H1 (cell line): ENCODE data around the gene LRCH1. TPM values are rescaled to one million over a fixed set of nuclear protein-coding genes. Genes with fewer than 3 reads are reported as not detected.

Source experiments
- CTCF ChIA-PET: fragments of 300-600 bp; sonication (Branson Sonifier 250); formaldehyde crosslinking; loops from one replicate; lab custom pipeline; 2021; ENCODE audit not compliant: partially characterized antibody; lab: Charles Lee
- POLR2A ChIA-PET: fragments of 300-600 bp; sonication (Branson Sonifier 250); formaldehyde crosslinking; loops from one replicate; lab custom pipeline; 2021; ENCODE audit warnings: inconsistent platforms; ENCODE audit not compliant: partially characterized antibody; lab: Charles Lee
- DNase-seq, 2 experiments: peaks; one replicate each; pipeline versions ENCODE4 v3.0.0 to v3.0.0-alpha.2; 2010 to 2022; ENCODE audit warnings: low spot score in 2 of 2, low read depth in 1 of 2, mixed read lengths in 1 of 2
- FAIRE-seq: peaks from 2 replicates; lab custom pipeline; 2011; peaks lifted over from hg19 to GRCh38; lab: Jason Lieb, UNC
- H2AFZ ChIP-seq: 2 replicates; pipeline ENCODE4 v1.8.1; 2012; ENCODE audit warnings: low read length, inconsistent platforms
- H2AK5ac ChIP-seq: 2 replicates; pipeline ENCODE4 v1.6.1; 2013; ENCODE audit warnings: low read depth, low read length
- H2BK120ac ChIP-seq: replicated peaks from 2 replicates; pipeline ENCODE3; 2013; ENCODE audit warnings: low read depth, low read length, inconsistent platforms
- H2BK12ac ChIP-seq: 2 replicates; pipeline ENCODE4 v1.6.1; 2013; ENCODE audit warnings: low read depth, low read length
- H2BK15ac ChIP-seq: 2 replicates; pipeline ENCODE4 v1.6.1; 2013; ENCODE audit warnings: low read length
- H2BK20ac ChIP-seq: 2 replicates; pipeline ENCODE4 v1.6.1; 2013; ENCODE audit warnings: low read length
- H2BK5ac ChIP-seq: 2 replicates; pipeline ENCODE4 v1.6.1; 2013; ENCODE audit warnings: low read depth, low read length
- H3K14ac ChIP-seq: 2 replicates; pipeline ENCODE4 v1.6.1; 2013; ENCODE audit warnings: inconsistent platforms; ENCODE audit not compliant: insufficient read length
- H3K18ac ChIP-seq: 2 replicates; pipeline ENCODE4 v1.6.1; 2013; ENCODE audit warnings: low read length; ENCODE audit errors: extremely low read depth
- H3K23ac ChIP-seq: 2 replicates; pipeline ENCODE4 v1.6.1; 2013; ENCODE audit warnings: inconsistent platforms; ENCODE audit not compliant: insufficient read length
- H3K23me2 ChIP-seq: 2 replicates; pipeline ENCODE4 v1.6.1; 2013; ENCODE audit warnings: low read depth, low read length
- H3K27ac ChIP-seq: 2 replicates; pipeline ENCODE4 v1.6.1; 2011; ENCODE audit warnings: low read depth, low read length, inconsistent platforms
- H3K27me3 ChIP-seq, 4 experiments: replicated peaks in 1 of 4; 1 replicate in 1 of 4; 2 replicates in 3 of 4; pipeline versions ENCODE4 v1.6.1 to v1.8.1; 2011 to 2013; ENCODE audit warnings: low read length in 3 of 4, mild to moderate bottlenecking in 3 of 4, inconsistent platforms in 2 of 4, mixed read lengths in 2 of 4, moderate library complexity in 1 of 4; ENCODE audit not compliant: control insufficient read depth in 3 of 4, insufficient read depth in 3 of 4; ENCODE audit errors: extremely low read depth in 1 of 4
- H3K36me3 ChIP-seq, 4 experiments: 2 replicates each; pipeline versions ENCODE4 v1.6.1 to v1.8.1; 2011 to 2013; ENCODE audit warnings: mild to moderate bottlenecking in 4 of 4, low read length in 3 of 4, moderate library complexity in 2 of 4, control low read depth in 1 of 4, inconsistent platforms in 1 of 4; ENCODE audit not compliant: insufficient read depth in 4 of 4, control insufficient read depth in 2 of 4
- H3K4ac ChIP-seq: replicated peaks from 2 replicates; pipeline ENCODE3; 2013; ENCODE audit warnings: low read length, low read depth, mixed read lengths, inconsistent platforms; ENCODE audit not compliant: insufficient read length
- H3K4me1 ChIP-seq, 4 experiments: replicated peaks in 1 of 4; 1 replicate in 1 of 4; 2 replicates in 3 of 4; pipeline versions ENCODE4 v1.6.1 to v1.8.1; 2011 to 2013; ENCODE audit warnings: low read length in 3 of 4, inconsistent platforms in 2 of 4, mixed read lengths in 1 of 4; ENCODE audit not compliant: insufficient read depth in 4 of 4, control insufficient read depth in 3 of 4
- H3K4me2 ChIP-seq, 2 experiments: 2 replicates each; pipeline versions ENCODE4 v1.6.1 to v1.8.1; 2011 to 2013; ENCODE audit warnings: low read depth in 2 of 2, low read length in 2 of 2, control low read depth in 1 of 2, inconsistent platforms in 1 of 2, mild to moderate bottlenecking in 1 of 2; ENCODE audit not compliant: insufficient read depth in 1 of 2
- H3K4me3 ChIP-seq, 4 experiments: fragments of 200-600, 300-600 bp in 1 of 4; sonication (generic), shearing (Covaris generic), sonication (Bioruptor Twin) in 1 of 4; 2 replicates each; pipeline versions ENCODE4 v1.5.1 to v1.8.1; 2011 to 2016; ENCODE audit warnings: low read length in 4 of 4, low read depth in 3 of 4, control low read depth in 2 of 4, inconsistent platforms in 2 of 4, mild to moderate bottlenecking in 2 of 4, mixed read lengths in 1 of 4, moderate library complexity in 1 of 4; ENCODE audit not compliant: insufficient read depth in 2 of 4; ENCODE audit errors: extremely low read depth in 1 of 4
- H3K56ac ChIP-seq: replicated peaks from 2 replicates; pipeline ENCODE3; 2013; ENCODE audit warnings: low read depth, mild to moderate bottlenecking, mixed read lengths, low read length, inconsistent platforms; ENCODE audit not compliant: insufficient read length
- H3K79me1 ChIP-seq: 2 replicates; pipeline ENCODE4 v1.6.1; 2013; ENCODE audit warnings: low read depth, low read length, control low read depth
- H3K79me2 ChIP-seq, 2 experiments: 2 replicates each; pipeline versions ENCODE4 v1.6.1 to v1.8.1; 2012 to 2013; ENCODE audit warnings: low read length in 2 of 2, mild to moderate bottlenecking in 2 of 2, inconsistent platforms in 1 of 2; ENCODE audit not compliant: insufficient read depth in 2 of 2, control insufficient read depth in 1 of 2
- H3K9ac ChIP-seq, 4 experiments: replicated peaks in 1 of 4; 1 replicate in 1 of 4; 2 replicates in 3 of 4; pipeline versions ENCODE4 v1.6.1 to v1.8.1; 2011 to 2013; ENCODE audit warnings: low read depth in 3 of 4, low read length in 3 of 4, control low read depth in 2 of 4, mild to moderate bottlenecking in 2 of 4, moderate library complexity in 2 of 4, inconsistent platforms in 1 of 4; ENCODE audit errors: extremely low read depth in 1 of 4
- H3K9me3 ChIP-seq, 2 experiments: 2 replicates each; pipeline versions ENCODE4 v1.6.1 to v1.8.1; 2012 to 2013; ENCODE audit warnings: mild to moderate bottlenecking in 2 of 2, moderate library complexity in 2 of 2, control low read depth in 1 of 2, inconsistent platforms in 1 of 2, low read depth in 1 of 2, low read length in 1 of 2, mixed read lengths in 1 of 2; ENCODE audit not compliant: insufficient read depth in 2 of 2
- H4K20me1 ChIP-seq, 2 experiments: replicated peaks in 1 of 2; 2 replicates each; pipeline versions ENCODE3 to v1.8.1; 2011 to 2013; ENCODE audit warnings: inconsistent platforms in 2 of 2, low read length in 2 of 2, mild to moderate bottlenecking in 1 of 2; ENCODE audit not compliant: insufficient read depth in 2 of 2, control insufficient read depth in 1 of 2
- H4K5ac ChIP-seq: 2 replicates; pipeline ENCODE4 v1.6.1; 2013; ENCODE audit warnings: low read length, low read depth, mixed read lengths, inconsistent platforms; ENCODE audit not compliant: insufficient read length
- H4K8ac ChIP-seq: 2 replicates; pipeline ENCODE4 v1.8.0; 2013; ENCODE audit warnings: mild to moderate bottlenecking, moderate library complexity, low read length, inconsistent platforms; ENCODE audit not compliant: insufficient read depth; ENCODE audit errors: extremely low read depth
- H4K91ac ChIP-seq: replicated peaks from 2 replicates; pipeline ENCODE3; 2013; ENCODE audit warnings: low read length, mixed read lengths, inconsistent platforms; ENCODE audit not compliant: insufficient read length
- CTBP2 ChIP-seq: IDR thresholded peaks from 2 replicates; pipeline ENCODE4 v1.7.0; 2011; ENCODE audit warnings: borderline replicate concordance, mild to moderate bottlenecking, moderate library complexity, mixed read lengths, low read length; ENCODE audit not compliant: insufficient read depth, insufficient read length
- POLR2AphosphoS5 ChIP-seq: IDR thresholded peaks from 2 replicates; pipeline ENCODE4 v1.6.1; 2011; ENCODE audit warnings: low read depth, low read length
- SIRT6 ChIP-seq: IDR thresholded peaks from one replicate; pipeline ENCODE4 v1.7.1; 2012; ENCODE audit warnings: low read length, inconsistent platforms
- WGBS, 2 experiments: shearing (Covaris generic) in 1 of 2; methylation state at CpG; one replicate each; pipeline versions ENCODE4 v1.1.6 to v1.1.7; 2013 to 2015; ENCODE audit warnings: low lambda C conversion rate in 2 of 2, mixed read lengths in 2 of 2, inconsistent platforms in 1 of 2, low coverage in 1 of 2, missing lambda C conversion rate in 1 of 2; ENCODE audit not compliant: insufficient replicate concordance in 2 of 2, insufficient coverage in 1 of 2, insufficient read length in 1 of 2; ENCODE audit errors: extremely low coverage in 1 of 2, missing lambda C conversion rate in 1 of 2; 5-methylcytosine and 5-hydroxymethylcytosine counted together
- polyA plus RNA-seq, 7 experiments: library from polyadenylated mRNA; depleted of rRNA in 3 of 7; stranded (reverse) in 5 of 7; unstranded in 2 of 7; fragments of >200 nt in 5 of 7; fragments of 200-250 nt in 2 of 7; gene quantifications; 1 replicate in 5 of 7; 2 replicates in 1 of 7; 4 replicates in 1 of 7; pipeline versions ENCODE4 v1.2.1 to v1.2.3, GENCODE V29; 2011 to 2013; ENCODE audit warnings: missing spikeins in 2 of 7, mixed read lengths in 2 of 7
- total RNA-seq: library from RNA; stranded (reverse); fragmentation: NEBNext Ultra II Directional; extraction: Animal tissue kit (Norgen Biotek cat#: 25700); gene quantifications from 2 replicates; pipeline ENCODE4 v1.2.1, GENCODE V29; 2021

Gene LRCH1
- total and polyA plus RNA-seq, 2 of the 8 experiments (the other 6 are each of a cell fraction or from before 2014, with no cell fraction given), result 3.0 to 10.1 TPM

DNA sequence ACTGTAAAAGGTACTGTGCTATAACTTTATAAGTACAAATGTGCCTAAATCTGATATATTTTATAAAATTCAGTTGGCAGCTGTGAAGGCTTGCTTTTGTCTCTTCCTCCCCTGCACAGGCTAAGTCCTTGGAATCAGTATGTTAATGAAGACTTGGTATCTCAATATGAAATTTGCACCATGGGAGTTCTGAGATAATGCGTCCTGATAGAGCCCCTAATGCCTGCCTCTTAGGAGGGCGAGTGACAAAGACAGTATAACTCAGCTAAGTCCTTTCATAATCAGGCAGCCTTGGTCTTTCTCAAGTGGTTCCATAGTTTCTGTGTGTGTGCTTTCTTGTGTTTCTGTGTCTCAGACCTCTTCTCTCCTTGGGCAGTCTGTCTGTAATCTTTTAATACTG, 14.7 kb downstream of the LRCH1 start:
- H4K20me1 ChIP-seq, result peaks cover 2 to 9% of the 10 kb centered on the region in 2 experiments
- H4K8ac ChIP-seq, result no peak overlapping the region
- POLR2A ChIA-PET, result no interaction called here
- no peak overlapping the region for H2BK20ac ChIP-seq
- no peak overlapping the region for H4K91ac ChIP-seq
- TF ChIP-seq SIRT6 (no peak), CTBP2 (no peak), POLR2AphosphoS5 (no peak)
- TF ChIP-seq, all 59 proteins: peak for 0
- Histone ChIP-seq H3K14ac (no peak overlapping the region), H3K4ac (no peak overlapping the region), H2BK5ac (no peak overlapping the region), H4K5ac (no peak overlapping the region), H3K79me1 (peaks cover 4% of the 10 kb centered on the region; the same call in 1 of the 2 replicates), H2AFZ (no peak overlapping the region), H2BK120ac (no peak overlapping the region), H3K9me3 (no peaks in the 10 kb centered on the region), H3K23ac (no peak overlapping the region), H3K79me2 (peaks cover 3 to 39% of the 10 kb centered on the region in 2 experiments; a peak in 2 of 4 replicates), H3K27ac (no peak overlapping the region), H3K18ac (no peak overlapping the region), H3K4me1 (peaks cover 0 to 2% (median 0%) of the 10 kb centered on the region in 4 experiments; a peak in 3 of 7 replicates), H3K27me3 (no peaks in the 10 kb centered on the region), H3K56ac (no peak overlapping the region), H2BK15ac (no peak overlapping the region), H3K36me3 (no peaks in the 10 kb centered on the region), H3K23me2 (no peaks in the 10 kb centered on the region), H3K4me3 (no peak overlapping the region), H3K4me2 (no peak overlapping the region), H2BK12ac (no peak overlapping the region), H3K9ac (no peak overlapping the region), H2AK5ac (no peak overlapping the region)
- CTCF ChIA-PET, result interaction anchor here (0.6 kb wide), 1 partner anchor 160 kb away, joined by 3 read pairs; no protein-coding TSS in a partner anchor
- FAIRE-seq (no peak), DNase-seq (no peak)
- 79% methylated on average over 2 of the region's 2 CpGs; no CpG with 5 or more reads in 1 of the 2 experiments for WGBS, 2 experiments
